HCT116 (cell line): ENCODE data around the gene RFX1. TPM values are rescaled to one million over a fixed set of nuclear protein-coding genes. Genes with fewer than 3 reads are reported as not detected.

Experiments
- ATAC-seq: fragments of 200-7000 bp; cut with Tn5 transposase; 2 replicates; pipeline ENCODE4 v1.9.1; 2020; ENCODE audit warnings: mild to moderate bottlenecking, moderate library complexity
- BruUV-seq: library from RNA; stranded (reverse); fragments of 400-500 nt; replicated peaks from 2 replicates; lab custom pipeline; 2021; lab: Mats Ljungman, UMichigan
- CTCF ChIA-PET: fragments of 300-600 bp; sonication (Branson Sonifier 250); formaldehyde crosslinking; loops from one replicate; lab custom pipeline; 2021; ENCODE audit warnings: antibody characterized with exemption; lab: Charles Lee
- POLR2A ChIA-PET: fragments of 300-600, 350-600 bp; sonication (Branson Sonifier 250); formaldehyde crosslinking; loops from one replicate; lab custom pipeline; 2021; ENCODE audit warnings: antibody characterized with exemption; lab: Charles Lee
- RAD21 ChIA-PET, 2 experiments: fragments of 300-600 bp; sonication (Branson Sonifier 250); formaldehyde crosslinking; loops; one replicate each; lab custom pipeline; 2023; ENCODE audit warnings: low total read pairs in 2 of 2; ENCODE audit not compliant: uncharacterized antibody in 2 of 2, unreplicated experiment in 2 of 2, low non-redundant PET in 1 of 2; lab: Charles Lee
- DNase-seq: peaks from one replicate; pipeline ENCODE4 v3.0.0-alpha.2; 2010; ENCODE audit warnings: low read depth, low spot score
- H2AFZ ChIP-seq: fragments of 200-600 bp; shearing (Covaris generic), sonication (generic); 2 replicates; pipeline ENCODE4 v1.6.1; 2017; ENCODE audit warnings: low read depth, mixed run types, mixed read lengths, antibody characterized with exemption, low read length; ENCODE audit not compliant: poor library complexity, severe bottlenecking
- H3K27ac ChIP-seq: 2 replicates; pipeline ENCODE4 v1.5.1; 2012; ENCODE audit warnings: low read depth, low read length
- H3K27me3 ChIP-seq: fragments of 200-600 bp; sonication (generic); 2 replicates; pipeline ENCODE4 v1.6.1; 2016; ENCODE audit warnings: mixed run types, low read length, mixed read lengths; ENCODE audit not compliant: insufficient read depth
- H3K36me3 ChIP-seq, 2 experiments: fragments of 200-500 bp in 1 of 2; fragments of 200-600 bp in 1 of 2; sonication (Bioruptor generic) in 1 of 2; sonication (generic) in 1 of 2; 2 replicates each; pipeline versions ENCODE4 v1.5.1 to v1.6.1; 2014 to 2016; ENCODE audit warnings: low read length in 2 of 2, inconsistent platforms in 1 of 2, mixed read lengths in 1 of 2, mixed run types in 1 of 2; ENCODE audit not compliant: insufficient read depth in 2 of 2, control insufficient read depth in 1 of 2
- H3K4me1 ChIP-seq, 2 experiments: fragments of 200-600 bp in 1 of 2; sonication (generic) in 1 of 2; 2 replicates each; pipeline versions ENCODE4 v1.5.1 to v1.6.1; 2012 to 2017; ENCODE audit warnings: low read length in 2 of 2, inconsistent platforms in 1 of 2, mild to moderate bottlenecking in 1 of 2, mixed read lengths in 1 of 2, mixed run types in 1 of 2, moderate library complexity in 1 of 2; ENCODE audit not compliant: insufficient read depth in 2 of 2, control insufficient read depth in 1 of 2
- H3K4me2 ChIP-seq: fragments of 200-600 bp; sonication (generic); 2 replicates; pipeline ENCODE4 v1.6.1; 2017; ENCODE audit warnings: mixed run types, low read length, mixed read lengths
- H3K4me3 ChIP-seq, 2 experiments: fragments of 200-600 bp in 1 of 2; sonication (generic) in 1 of 2; replicated peaks in 1 of 2; 2 replicates each; pipeline ENCODE4 v1.5.1; 2011 to 2016; ENCODE audit warnings: low read length in 2 of 2, control low read depth in 1 of 2, low read depth in 1 of 2, mild to moderate bottlenecking in 1 of 2, mixed read lengths in 1 of 2, mixed run types in 1 of 2
- H3K79me2 ChIP-seq: fragments of 200-600 bp; sonication (generic); 2 replicates; pipeline ENCODE4 v1.6.1; 2017; ENCODE audit warnings: mild to moderate bottlenecking, mixed run types, low read length, moderate library complexity, mixed read lengths; ENCODE audit not compliant: insufficient read depth
- H3K9ac ChIP-seq: fragments of 200-600 bp; sonication (generic); 2 replicates; pipeline ENCODE4 v1.6.1; 2016; ENCODE audit warnings: low read length, mixed read lengths
- H3K9me2 ChIP-seq: fragments of 200-600 bp; sonication (generic), shearing (Covaris generic); 2 replicates; pipeline ENCODE4 v1.6.1; 2017; ENCODE audit warnings: mixed run types, mild to moderate bottlenecking, moderate library complexity; ENCODE audit not compliant: insufficient read depth
- H3K9me3 ChIP-seq, 2 experiments: fragments of 200-500 bp in 1 of 2; fragments of 200-600 bp in 1 of 2; sonication (Bioruptor generic) in 1 of 2; sonication (generic) in 1 of 2; 2 replicates each; pipeline ENCODE4 v1.6.1; 2014 to 2017; ENCODE audit warnings: low read length in 2 of 2, mixed read lengths in 2 of 2, inconsistent platforms in 1 of 2, low read depth in 1 of 2, mild to moderate bottlenecking in 1 of 2, mixed run types in 1 of 2, moderate library complexity in 1 of 2; ENCODE audit not compliant: control insufficient read depth in 1 of 2, insufficient read depth in 1 of 2
- H4K20me1 ChIP-seq: fragments of 200-600 bp; sonication (generic), shearing (Covaris generic); 2 replicates; pipeline ENCODE4 v1.6.1; 2017; ENCODE audit warnings: mixed run types, mild to moderate bottlenecking, moderate library complexity; ENCODE audit not compliant: insufficient read depth
- CBX3 ChIP-seq: IDR thresholded peaks from 2 replicates; pipeline ENCODE4 v1.6.1; 2012; ENCODE audit warnings: low read depth
- CEBPB ChIP-seq: IDR thresholded peaks from 2 replicates; pipeline ENCODE4 v1.6.1; 2012; ENCODE audit warnings: low read depth
- ELF1 ChIP-seq: IDR thresholded peaks from 2 replicates; pipeline ENCODE4 v1.6.1; 2012; ENCODE audit warnings: low read depth, borderline replicate concordance
- POLR2A ChIP-seq: IDR thresholded peaks from 2 replicates; pipeline ENCODE4 v1.7.0; 2011; ENCODE audit warnings: borderline replicate concordance; ENCODE audit not compliant: insufficient read depth, insufficient read length; ENCODE audit errors: extremely low read depth
- RAD21 ChIP-seq: IDR thresholded peaks from 2 replicates; pipeline ENCODE4 v1.6.1; 2012; ENCODE audit warnings: low read depth, mild to moderate bottlenecking
- SIN3A ChIP-seq: IDR thresholded peaks from 2 replicates; pipeline ENCODE4 v1.6.1; 2012; ENCODE audit warnings: low read depth
- SRF ChIP-seq: IDR thresholded peaks from 2 replicates; pipeline ENCODE4 v1.6.1; 2012; ENCODE audit warnings: low read depth
- YY1 ChIP-seq: IDR thresholded peaks from 2 replicates; pipeline ENCODE4 v1.6.1; 2011; ENCODE audit warnings: low read length, low read depth, moderate library complexity, mild to moderate bottlenecking; ENCODE audit not compliant: insufficient replicate concordance; ENCODE audit errors: extremely low read depth
- intact Hi-C: fragments of 100-400 bp; cut with micrococcal nuclease; formaldehyde crosslinking; loops from 2 replicates; pipeline ENCODE4 v1.10.0; 2022
- total RNA-seq: library from RNA; stranded (reverse); gene quantifications from one replicate; pipeline ENCODE4 v1.2.1, GENCODE V29; 2021; ENCODE audit not compliant: unreplicated experiment
- TF ChIP-seq, protein P1 (sequence below): IDR thresholded peaks from 2 replicates; pipeline ENCODE4 v1.6.1; 2012
- TF ChIP-seq, protein P2 (sequence below), 3 experiments: fragments of 200-600 bp in 1 of 3; sonication (generic) in 1 of 3; IDR thresholded peaks in 2 of 3; conservative IDR thresholded peaks in 1 of 3; 2 replicates each; pipeline ENCODE4 v1.5.1; 2012 to 2017; ENCODE audit warnings: low read depth in 2 of 3, low read length in 2 of 3, antibody characterized with exemption in 1 of 3, borderline replicate concordance in 1 of 3, control low read depth in 1 of 3, mild to moderate bottlenecking in 1 of 3, mixed read lengths in 1 of 3, mixed run types in 1 of 3, moderate library complexity in 1 of 3; ENCODE audit not compliant: insufficient read depth in 1 of 3
- TF ChIP-seq, protein P3 (sequence below): IDR thresholded peaks from 2 replicates; pipeline ENCODE4 v1.6.1; 2012; ENCODE audit warnings: low read depth

RFX1 gene
- total RNA-seq, 1 experiment from 2014 or later = 16.3 TPM

DNA sequence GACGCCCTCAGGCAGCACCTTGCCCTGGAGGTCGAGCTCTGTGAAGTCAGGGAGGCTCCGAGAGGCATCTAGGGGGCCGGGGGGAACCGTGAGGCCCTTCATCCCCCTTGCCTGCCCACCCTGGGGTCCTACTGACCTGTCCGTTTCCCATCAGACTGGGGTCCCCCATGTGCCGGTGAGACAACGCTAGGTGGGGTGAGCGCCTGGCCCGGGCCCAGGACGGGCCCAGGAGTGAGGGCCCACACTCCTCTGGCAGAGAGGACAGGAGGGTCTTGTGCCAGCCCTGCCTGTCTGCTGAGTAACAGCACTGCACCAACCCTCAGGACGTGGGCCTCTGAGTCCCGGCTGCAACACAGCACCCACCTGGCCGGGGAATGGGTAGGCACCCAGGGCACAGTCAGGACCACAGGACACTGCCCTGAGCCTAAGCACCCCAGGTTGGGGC, 39.4 kb downstream of the RFX1 start:
- no peaks in the 10 kb centered on the region for H3K79me2 ChIP-seq
- no TSS peak for BruUV-seq
- DNase-seq (no peak), ATAC-seq (no peak)
- peaks cover 0 to 4% of the 10 kb centered on the region in 2 experiments; a peak in 2 of 4 replicates for H3K36me3 ChIP-seq
- no peaks in the 10 kb centered on the region for H3K27me3 ChIP-seq
- intact Hi-C loops = no loop called here
- H3K27ac ChIP-seq = no peak overlapping the region
- H3K9me3 ChIP-seq = no peaks in the 10 kb centered on the region
- H4K20me1 ChIP-seq = no peaks in the 10 kb centered on the region
- no peak overlapping the region for H3K4me2 ChIP-seq
- ChIA-PET RAD21 (no interaction called here), POLR2A (no interaction called here), CTCF (no interaction called here)
- H3K4me3 ChIP-seq = no peak overlapping the region
- H3K9ac ChIP-seq = no peak overlapping the region
- H3K9me2 ChIP-seq = no peaks in the 10 kb centered on the region
- no peak overlapping the region for H2AFZ ChIP-seq
- no peaks in the 10 kb centered on the region for H3K4me1 ChIP-seq
- TF ChIP-seq, protein P1, sequence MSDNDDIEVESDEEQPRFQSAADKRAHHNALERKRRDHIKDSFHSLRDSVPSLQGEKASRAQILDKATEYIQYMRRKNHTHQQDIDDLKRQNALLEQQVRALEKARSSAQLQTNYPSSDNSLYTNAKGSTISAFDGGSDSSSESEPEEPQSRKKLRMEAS = no peak
- no peak for TF ChIP-seq SIN3A
- no peak for TF ChIP-seq CBX3
- TF ChIP-seq SRF = no peak
- no peak for TF ChIP-seq YY1
- TF ChIP-seq ELF1 = no peak
- TF ChIP-seq, protein P2, sequence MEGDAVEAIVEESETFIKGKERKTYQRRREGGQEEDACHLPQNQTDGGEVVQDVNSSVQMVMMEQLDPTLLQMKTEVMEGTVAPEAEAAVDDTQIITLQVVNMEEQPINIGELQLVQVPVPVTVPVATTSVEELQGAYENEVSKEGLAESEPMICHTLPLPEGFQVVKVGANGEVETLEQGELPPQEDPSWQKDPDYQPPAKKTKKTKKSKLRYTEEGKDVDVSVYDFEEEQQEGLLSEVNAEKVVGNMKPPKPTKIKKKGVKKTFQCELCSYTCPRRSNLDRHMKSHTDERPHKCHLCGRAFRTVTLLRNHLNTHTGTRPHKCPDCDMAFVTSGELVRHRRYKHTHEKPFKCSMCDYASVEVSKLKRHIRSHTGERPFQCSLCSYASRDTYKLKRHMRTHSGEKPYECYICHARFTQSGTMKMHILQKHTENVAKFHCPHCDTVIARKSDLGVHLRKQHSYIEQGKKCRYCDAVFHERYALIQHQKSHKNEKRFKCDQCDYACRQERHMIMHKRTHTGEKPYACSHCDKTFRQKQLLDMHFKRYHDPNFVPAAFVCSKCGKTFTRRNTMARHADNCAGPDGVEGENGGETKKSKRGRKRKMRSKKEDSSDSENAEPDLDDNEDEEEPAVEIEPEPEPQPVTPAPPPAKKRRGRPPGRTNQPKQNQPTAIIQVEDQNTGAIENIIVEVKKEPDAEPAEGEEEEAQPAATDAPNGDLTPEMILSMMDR (IDR thresholded peaks at IDR 0.05 in 2 of 3, conservative IDR thresholded peaks at IDR 0.05 in 1 of 3; ENCODE audit: borderline replicate concordance in 1 of 3, insufficient read depth in 1 of 3, low read depth in 2 of 3, low read length in 2 of 3) = no peak
- TF ChIP-seq, protein P3, sequence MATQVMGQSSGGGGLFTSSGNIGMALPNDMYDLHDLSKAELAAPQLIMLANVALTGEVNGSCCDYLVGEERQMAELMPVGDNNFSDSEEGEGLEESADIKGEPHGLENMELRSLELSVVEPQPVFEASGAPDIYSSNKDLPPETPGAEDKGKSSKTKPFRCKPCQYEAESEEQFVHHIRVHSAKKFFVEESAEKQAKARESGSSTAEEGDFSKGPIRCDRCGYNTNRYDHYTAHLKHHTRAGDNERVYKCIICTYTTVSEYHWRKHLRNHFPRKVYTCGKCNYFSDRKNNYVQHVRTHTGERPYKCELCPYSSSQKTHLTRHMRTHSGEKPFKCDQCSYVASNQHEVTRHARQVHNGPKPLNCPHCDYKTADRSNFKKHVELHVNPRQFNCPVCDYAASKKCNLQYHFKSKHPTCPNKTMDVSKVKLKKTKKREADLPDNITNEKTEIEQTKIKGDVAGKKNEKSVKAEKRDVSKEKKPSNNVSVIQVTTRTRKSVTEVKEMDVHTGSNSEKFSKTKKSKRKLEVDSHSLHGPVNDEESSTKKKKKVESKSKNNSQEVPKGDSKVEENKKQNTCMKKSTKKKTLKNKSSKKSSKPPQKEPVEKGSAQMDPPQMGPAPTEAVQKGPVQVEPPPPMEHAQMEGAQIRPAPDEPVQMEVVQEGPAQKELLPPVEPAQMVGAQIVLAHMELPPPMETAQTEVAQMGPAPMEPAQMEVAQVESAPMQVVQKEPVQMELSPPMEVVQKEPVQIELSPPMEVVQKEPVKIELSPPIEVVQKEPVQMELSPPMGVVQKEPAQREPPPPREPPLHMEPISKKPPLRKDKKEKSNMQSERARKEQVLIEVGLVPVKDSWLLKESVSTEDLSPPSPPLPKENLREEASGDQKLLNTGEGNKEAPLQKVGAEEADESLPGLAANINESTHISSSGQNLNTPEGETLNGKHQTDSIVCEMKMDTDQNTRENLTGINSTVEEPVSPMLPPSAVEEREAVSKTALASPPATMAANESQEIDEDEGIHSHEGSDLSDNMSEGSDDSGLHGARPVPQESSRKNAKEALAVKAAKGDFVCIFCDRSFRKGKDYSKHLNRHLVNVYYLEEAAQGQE = no peak
- TF ChIP-seq RAD21 = no peak
- no peak for TF ChIP-seq CEBPB
- TF ChIP-seq POLR2A = no peak
